WERI-Rb-1 (cell line): ENCODE results near the gene SPOCK1.

ENCODE experiments used
- DNase-seq: peaks from one replicate; pipeline ENCODE4 v3.0.0-alpha.2; 2020
- H3K27ac ChIP-seq: fragments of 250-450 bp; sonication (Bioruptor Pico); 2 replicates; pipeline ENCODE4 v1.5.1; 2020; ENCODE audit warnings: mild to moderate bottlenecking, moderate library complexity
- H3K27me3 ChIP-seq: fragments of 250-450 bp; sonication (Bioruptor Pico); 2 replicates; pipeline ENCODE4 v1.5.1; 2021; ENCODE audit warnings: mild to moderate bottlenecking, low read depth, moderate library complexity; ENCODE audit not compliant: insufficient read depth, severe bottlenecking
- H3K36me3 ChIP-seq: fragments of 250-450 bp; sonication (Bioruptor Pico); 2 replicates; pipeline ENCODE4 v1.5.1; 2020; ENCODE audit warnings: mild to moderate bottlenecking, moderate library complexity
- H3K4me3 ChIP-seq: 2 replicates; pipeline ENCODE4 v1.5.1; 2011; ENCODE audit warnings: low read depth, mild to moderate bottlenecking, control low read depth, low read length
- H3K9me3 ChIP-seq: fragments of 250-450 bp; sonication (Bioruptor Pico); 2 replicates; pipeline ENCODE4 v1.5.1; 2021; ENCODE audit warnings: mild to moderate bottlenecking, moderate library complexity; ENCODE audit not compliant: severe bottlenecking
- CTCF ChIP-seq: IDR thresholded peaks from 2 replicates; pipeline ENCODE4 v1.5.1; 2011; ENCODE audit warnings: low read depth, mild to moderate bottlenecking, control low read depth, inconsistent platforms, low read length

Gene SPOCK1

GRCh38 chr5:137287569-137287968 is 211.6 kb downstream of the SPOCK1 start:
- H3K27ac ChIP-seq: no peak overlapping the region
- no peak overlapping the region for H3K4me3 ChIP-seq
- no peak for TF ChIP-seq CTCF
- no peaks in the 10 kb centered on the region for H3K9me3 ChIP-seq
- H3K36me3 ChIP-seq: no peaks in the 10 kb centered on the region
- H3K27me3 ChIP-seq: no peaks in the 10 kb centered on the region
- no peak for DNase-seq

GRCh38 chr5:137286025-137286610 is 213.0 kb downstream of the SPOCK1 start:
- H3K9me3 ChIP-seq: no peaks in the 10 kb centered on the region
- TF ChIP-seq CTCF: no peak
- no peaks in the 10 kb centered on the region for H3K27me3 ChIP-seq
- H3K4me3 ChIP-seq: no peak overlapping the region
- DNase-seq: no peak
- no peaks in the 10 kb centered on the region for H3K36me3 ChIP-seq
- no peak overlapping the region for H3K27ac ChIP-seq

GRCh38 chr5:137283801-137284200 is 215.3 kb downstream of the SPOCK1 start:
- no peak for DNase-seq
- Histone ChIP-seq H3K9me3 (no peaks in the 10 kb centered on the region), H3K27me3 (no peaks in the 10 kb centered on the region), H3K36me3 (no peaks in the 10 kb centered on the region), H3K4me3 (no peak overlapping the region), H3K27ac (no peak overlapping the region)
- TF ChIP-seq CTCF: no peak

- Histone ChIP-seq H3K9me3 (no peaks in the 10 kb centered on the region), H3K27ac (no peak overlapping the region), H3K4me3 (no peak overlapping the region), H3K36me3 (no peaks in the 10 kb centered on the region), H3K27me3 (no peaks in the 10 kb centered on the region)
- DNase-seq: peak; percentile 13
- TF ChIP-seq CTCF: no peak
These were observed 216.9 kb downstream of the SPOCK1 start for GRCh38 chr5:137282216-137282615.

GRCh38 chr5:137281201-137281600 is 217.9 kb downstream of the SPOCK1 start:
- TF ChIP-seq CTCF: no peak

GRCh38 chr5:137280656-137281055 is 218.5 kb downstream of the SPOCK1 start:
- Histone ChIP-seq H3K27me3 (no peaks in the 10 kb centered on the region), H3K27ac (no peak overlapping the region), H3K36me3 (no peaks in the 10 kb centered on the region), H3K9me3 (no peaks in the 10 kb centered on the region), H3K4me3 (no peak overlapping the region)
- no peak for DNase-seq
- no peak for TF ChIP-seq CTCF

More at GRCh38 chr5:137281201-137281600, 217.9 kb downstream of the SPOCK1 start:
- Histone ChIP-seq H3K9me3 (no peaks in the 10 kb centered on the region), H3K36me3 (no peaks in the 10 kb centered on the region), H3K27ac (no peak overlapping the region), H3K27me3 (no peaks in the 10 kb centered on the region), H3K4me3 (no peak overlapping the region)
- no peak for DNase-seq
